Activated CD4-positive, alpha-beta T cell treated with anti-CD3 and anti-CD28 coated beads for 36 hours (primary cell): ENCODE data around the gene KRT83. TPM values are rescaled to one million over a fixed set of nuclear protein-coding genes. Genes with fewer than 3 reads are reported as not detected.
A peak's percentile ranks its signal among the peaks of the same experiment; 100 is the strongest.
"Not testable (repeated sequence)": the region's sequence is repeated elsewhere in the genome, so short reads cannot be mapped to it uniquely, and the experiment has no call there.

Source experiments
- ATAC-seq: fragments of 200-7000 bp; cut with Tn5 transposase; one replicate; pipeline ENCODE4 v1.10.0; 2021; ENCODE audit warnings: mild to moderate bottlenecking, moderate library complexity
- CTCF ChIA-PET: fragments of 350-600 bp; sonication (Branson Sonifier 250); formaldehyde crosslinking; loops from one replicate; lab custom pipeline; 2021; ENCODE audit warnings: antibody characterized with exemption; lab: Charles Lee
- POLR2A ChIA-PET: fragments of 350-600 bp; sonication (Branson Sonifier 250); formaldehyde crosslinking; loops from one replicate; lab custom pipeline; 2021; ENCODE audit warnings: antibody characterized with exemption, inconsistent platforms; lab: Charles Lee
- DNase-seq: peaks from one replicate; pipeline ENCODE4 v3.0.0-alpha.2; 2020
- H3K27ac Mint-ChIP-seq: one replicate; pipeline ENCODE4 v1.8.0; 2021; ENCODE audit warnings: mixed read lengths
- H3K27me3 Mint-ChIP-seq: one replicate; pipeline ENCODE4 v1.8.0; 2021; ENCODE audit warnings: mixed read lengths
- H3K36me3 Mint-ChIP-seq: one replicate; pipeline ENCODE4 v1.8.0; 2021; ENCODE audit warnings: low read depth, mixed read lengths
- H3K4me1 Mint-ChIP-seq: one replicate; pipeline ENCODE4 v1.8.0; 2021; ENCODE audit warnings: mixed read lengths
- H3K4me3 Mint-ChIP-seq: one replicate; pipeline ENCODE4 v1.8.0; 2021; ENCODE audit warnings: mild to moderate bottlenecking, moderate library complexity, mixed read lengths
- H3K9me3 Mint-ChIP-seq: one replicate; pipeline ENCODE4 v1.8.0; 2021; ENCODE audit warnings: low read depth, mixed read lengths
- intact Hi-C, 2 experiments: fragments of 100-400 bp; cut with DNase I in 1 of 2; cut with micrococcal nuclease in 1 of 2; formaldehyde crosslinking; loops; one replicate each; pipeline versions ENCODE4 v1.14.2 to v1.15.1; 2022 to 2024; cut with DNase I, micrococcal nuclease
- total RNA-seq, 2 experiments: library from RNA; stranded (reverse); gene quantifications; one replicate each; pipeline ENCODE4 v1.2.3, GENCODE V29; 2021

Gene KRT83
- total RNA-seq, 2 experiments from 2014 or later: not detected

DNA sequence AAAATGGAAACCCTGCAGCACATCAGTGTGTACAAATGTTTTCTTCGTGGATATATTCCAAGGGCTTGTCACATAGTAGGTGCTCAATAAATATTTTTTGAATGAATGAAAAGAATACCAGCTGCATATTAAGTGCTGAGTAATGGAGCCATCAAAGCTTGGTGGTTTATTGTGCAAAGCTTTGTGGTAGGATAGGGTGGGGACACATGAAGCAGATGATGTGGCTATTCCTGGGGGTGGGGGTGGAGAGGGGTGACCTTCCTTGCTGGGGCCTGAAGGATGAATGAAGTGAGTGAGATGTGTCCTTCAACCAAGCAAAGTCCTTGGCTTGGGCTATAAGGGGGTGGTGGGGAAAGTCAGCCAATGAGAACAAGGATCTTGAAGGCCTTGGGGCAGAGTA is 25.5 kb downstream of the KRT83 start:
- H3K36me3 Mint-ChIP-seq: no peaks in the 10 kb centered on the region
- intact Hi-C loops: no loop called here
- ChIA-PET POLR2A (no interaction called here), CTCF (interaction anchor here (1.3 to 1.4 kb wide), 2 partner anchors 16 to 32 kb away, joined by 6 to 7 read pairs; no protein-coding TSS in a partner anchor)
- H3K9me3 Mint-ChIP-seq: no peaks in the 10 kb centered on the region
- no peak overlapping the region for H3K4me3 Mint-ChIP-seq
- H3K27me3 Mint-ChIP-seq: peaks cover 16% of the 10 kb centered on the region
- ATAC-seq (no peak), DNase-seq (no peak)
- H3K4me1 Mint-ChIP-seq: no peaks in the 10 kb centered on the region
- H3K27ac Mint-ChIP-seq: no peak overlapping the region

DNA sequence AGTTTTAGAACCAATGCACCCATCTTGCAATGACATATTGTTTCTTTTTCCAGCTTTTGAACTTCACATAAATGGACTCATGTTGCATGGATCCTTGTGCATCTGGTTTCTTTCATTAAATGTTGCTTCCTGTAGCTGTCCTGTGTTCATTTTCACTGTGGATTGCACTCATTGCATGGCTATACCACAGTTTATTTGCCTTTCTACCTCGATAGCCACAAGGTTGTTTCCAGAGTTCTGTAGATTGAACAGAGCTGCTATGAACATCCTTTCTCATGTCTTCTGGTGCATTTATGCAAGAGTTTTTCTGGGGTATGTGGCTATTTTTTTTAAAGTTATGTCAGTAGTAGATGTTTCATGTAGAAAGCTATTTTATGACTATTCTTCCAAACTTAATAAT is 26.4 kb downstream of the KRT83 start:
- Mint-ChIP-seq H3K36me3 (no peaks in the 10 kb centered on the region), H3K9me3 (no peaks in the 10 kb centered on the region), H3K4me1 (no peaks in the 10 kb centered on the region), H3K27me3 (peaks cover 16% of the 10 kb centered on the region), H3K27ac (no peak overlapping the region), H3K4me3 (no peak overlapping the region)
- no peak for DNase-seq
- POLR2A ChIA-PET: no interaction called here
- intact Hi-C loops: no loop called here
- no peak for ATAC-seq
- CTCF ChIA-PET: interaction anchor here (0.6 to 1.4 kb wide), 6 partner anchors 14 to 172 kb away, joined by 3 to 7 read pairs (median 4); no protein-coding TSS in a partner anchor

DNA sequence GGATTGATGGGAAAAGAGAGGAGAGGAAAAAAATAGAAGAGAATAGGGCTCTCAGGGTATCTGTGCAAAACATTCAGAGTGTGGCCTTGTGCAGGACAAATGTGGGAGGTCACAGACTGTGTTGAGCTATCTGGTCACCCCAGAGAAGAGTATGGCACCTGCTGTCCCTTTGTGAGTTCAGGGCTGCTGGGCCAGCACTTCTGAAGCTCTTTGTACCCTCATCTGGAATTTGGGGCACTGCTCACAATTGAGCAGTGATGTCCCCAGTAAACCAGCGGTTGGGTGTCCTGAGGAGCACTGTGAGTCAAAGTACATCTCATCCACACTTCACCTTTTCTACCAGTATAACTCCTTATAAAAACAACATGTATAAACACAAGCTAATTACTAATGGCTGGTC is 27.3 kb downstream of the KRT83 start:
- CTCF ChIA-PET: interaction anchor here (0.7 to 2.4 kb wide), 7 partner anchors 12 to 171 kb away, joined by 3 to 10 read pairs (median 3); no protein-coding TSS in a partner anchor
- POLR2A ChIA-PET: no interaction called here

DNA sequence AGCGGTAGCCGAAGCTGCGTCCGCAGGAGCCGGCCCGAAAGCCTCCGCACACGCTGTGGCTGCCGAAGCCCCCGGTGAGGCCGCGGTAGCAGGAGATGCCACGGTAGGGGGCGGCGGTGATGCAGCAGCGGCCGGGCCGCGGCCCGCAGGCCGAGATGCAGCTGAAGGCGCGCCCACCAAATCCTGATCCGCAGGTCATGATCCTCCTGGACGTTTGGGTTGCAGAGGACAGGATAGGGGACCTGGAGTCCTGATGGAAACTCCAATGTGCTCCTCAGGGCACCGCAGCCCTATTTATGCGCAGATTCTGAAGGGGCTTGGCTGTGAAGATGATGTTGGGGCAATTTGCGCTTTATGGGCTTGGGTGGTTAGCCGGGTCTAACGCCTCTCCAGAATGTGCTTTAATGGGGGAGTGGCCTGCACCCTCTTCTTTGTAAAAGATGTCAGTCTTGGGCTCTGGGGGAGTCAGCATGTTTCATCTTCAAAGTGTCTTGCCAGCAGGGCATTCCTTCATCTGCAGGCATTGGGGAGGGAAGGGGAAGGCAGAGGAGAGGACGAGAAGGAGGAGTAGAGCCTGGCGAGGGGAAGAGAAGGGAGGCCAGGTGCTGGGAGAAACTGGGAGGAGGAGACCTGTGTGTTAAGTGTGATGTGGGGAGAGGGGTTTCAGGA is 29.8 kb downstream of the KRT83 start, which contains the start of gene KRT81:
Gene KRT81, minus strand, starts transcription at position 268 of the 669 bp plus-strand sequence. Its CDS starts 69 bp downstream, at position 199.
- ATAC-seq: no peak
- intact Hi-C loops: no loop called here

More for the DNA sequence above, 27.3 kb downstream of the KRT83 start:
- DNase-seq: no peak
- H3K36me3 Mint-ChIP-seq: no peaks in the 10 kb centered on the region
- intact Hi-C loops: no loop called here
- no peak overlapping the region for H3K27ac Mint-ChIP-seq
- no peak for ATAC-seq
- no peaks in the 10 kb centered on the region for H3K9me3 Mint-ChIP-seq
- H3K27me3 Mint-ChIP-seq: peaks cover 11% of the 10 kb centered on the region
- no peak overlapping the region for H3K4me3 Mint-ChIP-seq
- no peaks in the 10 kb centered on the region for H3K4me1 Mint-ChIP-seq

DNA sequence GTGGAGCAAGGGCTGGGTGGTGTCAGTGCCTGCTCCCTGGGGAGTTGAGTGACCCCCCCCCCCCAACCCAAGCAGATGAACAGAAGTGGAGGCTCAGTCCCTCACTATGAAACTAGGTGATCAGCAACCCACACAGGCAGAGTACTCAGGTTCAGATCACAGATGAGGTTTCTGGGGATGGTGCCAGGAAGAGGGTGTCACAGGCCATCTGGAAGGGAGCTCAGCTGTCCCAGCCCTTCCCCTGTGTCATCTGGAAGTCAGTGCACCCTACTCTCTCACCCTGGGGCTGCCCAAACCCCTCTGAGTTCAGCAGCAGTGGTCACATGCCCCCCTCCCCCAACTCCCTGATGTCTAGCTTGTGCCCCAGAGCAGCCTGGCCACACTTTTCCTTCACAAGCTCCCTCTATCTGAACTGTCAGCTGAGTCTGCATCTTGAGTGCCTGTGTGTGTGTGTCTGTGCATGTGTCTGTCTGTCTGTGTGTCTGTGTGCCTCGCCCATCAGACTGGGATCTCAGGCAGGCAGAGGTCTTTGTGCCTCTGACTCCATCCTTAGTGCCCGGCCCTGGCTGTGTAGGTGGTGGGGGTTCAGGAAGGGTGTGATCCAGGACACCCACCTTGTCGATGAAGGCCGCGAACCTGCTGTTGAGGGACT is 30.6 kb downstream of the KRT83 start:
- H3K4me3 Mint-ChIP-seq, intact Hi-C loops, CTCF ChIA-PET, H3K27me3 Mint-ChIP-seq, H3K9me3 Mint-ChIP-seq, H3K4me1 Mint-ChIP-seq, DNase-seq, ATAC-seq, H3K36me3 Mint-ChIP-seq, POLR2A ChIA-PET, H3K27ac Mint-ChIP-seq: not testable (repeated sequence)

More for the DNA sequence above, 29.8 kb downstream of the KRT83 start, which contains the start of gene KRT81:
- H3K4me1 Mint-ChIP-seq: no peaks in the 10 kb centered on the region
- H3K4me3 Mint-ChIP-seq: no peak within 1 kb of the TSS
- H3K9me3 Mint-ChIP-seq: no peaks in the 10 kb centered on the region
- peaks cover 7% of the 10 kb centered on the region for H3K27me3 Mint-ChIP-seq
- POLR2A ChIA-PET: no interaction called here
- no peak for DNase-seq
- no peaks in the 10 kb centered on the region for H3K36me3 Mint-ChIP-seq
- H3K27ac Mint-ChIP-seq: no peak within 1 kb of the TSS
- CTCF ChIA-PET: no interaction called here

DNA sequence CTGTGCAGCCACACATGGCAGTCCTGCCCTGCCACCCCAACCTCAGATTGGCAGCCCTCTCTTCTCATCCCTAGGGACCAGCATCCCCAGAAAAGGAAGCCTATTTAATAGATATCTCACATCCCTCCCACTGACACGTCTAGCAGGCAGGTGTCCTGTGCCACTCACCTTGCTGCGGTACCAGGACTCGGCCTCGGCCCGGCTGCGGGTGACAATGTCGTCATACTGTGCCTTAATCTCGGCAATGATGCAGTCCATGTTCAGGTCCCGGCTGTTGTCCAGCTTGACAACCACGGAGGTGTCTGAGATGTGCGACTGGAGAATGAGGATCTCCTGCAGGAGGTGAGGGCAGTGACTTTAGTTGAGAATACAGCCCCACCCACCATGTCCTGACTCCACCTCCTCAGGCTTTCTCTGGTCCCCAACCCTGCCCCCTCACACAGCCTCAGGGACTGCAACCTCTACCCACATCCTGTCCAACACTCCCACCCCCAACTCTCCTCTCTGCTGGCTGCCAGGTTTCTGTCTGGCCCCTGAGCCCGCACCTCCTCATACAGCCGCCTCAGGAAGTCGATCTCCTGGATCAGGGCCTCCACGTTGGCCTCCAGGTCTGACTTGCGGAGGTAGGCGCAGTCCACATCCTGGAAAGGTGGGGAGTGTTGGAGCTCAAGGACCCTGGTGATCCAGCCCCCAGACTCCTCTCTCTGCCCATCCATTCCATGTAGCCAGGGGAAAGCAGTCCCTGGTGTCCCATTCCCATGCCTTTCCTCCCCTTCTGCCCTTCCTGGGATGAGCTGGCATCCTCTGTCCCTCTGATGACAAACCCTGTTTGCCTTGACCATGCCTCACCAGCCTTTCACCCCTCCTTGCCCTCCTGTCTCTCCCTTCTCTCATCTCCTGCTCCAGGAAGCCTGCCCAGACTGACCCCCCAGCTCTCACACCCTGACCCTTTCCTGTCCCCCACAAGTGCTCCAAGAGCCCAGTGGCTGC is 33.1 kb downstream of the KRT83 start:
- H3K4me3 Mint-ChIP-seq, H3K36me3 Mint-ChIP-seq, intact Hi-C loops, H3K27me3 Mint-ChIP-seq, CTCF ChIA-PET, H3K9me3 Mint-ChIP-seq, H3K4me1 Mint-ChIP-seq, H3K27ac Mint-ChIP-seq, POLR2A ChIA-PET, DNase-seq: not testable (repeated sequence)
- peak; percentile 55 for ATAC-seq

DNA sequence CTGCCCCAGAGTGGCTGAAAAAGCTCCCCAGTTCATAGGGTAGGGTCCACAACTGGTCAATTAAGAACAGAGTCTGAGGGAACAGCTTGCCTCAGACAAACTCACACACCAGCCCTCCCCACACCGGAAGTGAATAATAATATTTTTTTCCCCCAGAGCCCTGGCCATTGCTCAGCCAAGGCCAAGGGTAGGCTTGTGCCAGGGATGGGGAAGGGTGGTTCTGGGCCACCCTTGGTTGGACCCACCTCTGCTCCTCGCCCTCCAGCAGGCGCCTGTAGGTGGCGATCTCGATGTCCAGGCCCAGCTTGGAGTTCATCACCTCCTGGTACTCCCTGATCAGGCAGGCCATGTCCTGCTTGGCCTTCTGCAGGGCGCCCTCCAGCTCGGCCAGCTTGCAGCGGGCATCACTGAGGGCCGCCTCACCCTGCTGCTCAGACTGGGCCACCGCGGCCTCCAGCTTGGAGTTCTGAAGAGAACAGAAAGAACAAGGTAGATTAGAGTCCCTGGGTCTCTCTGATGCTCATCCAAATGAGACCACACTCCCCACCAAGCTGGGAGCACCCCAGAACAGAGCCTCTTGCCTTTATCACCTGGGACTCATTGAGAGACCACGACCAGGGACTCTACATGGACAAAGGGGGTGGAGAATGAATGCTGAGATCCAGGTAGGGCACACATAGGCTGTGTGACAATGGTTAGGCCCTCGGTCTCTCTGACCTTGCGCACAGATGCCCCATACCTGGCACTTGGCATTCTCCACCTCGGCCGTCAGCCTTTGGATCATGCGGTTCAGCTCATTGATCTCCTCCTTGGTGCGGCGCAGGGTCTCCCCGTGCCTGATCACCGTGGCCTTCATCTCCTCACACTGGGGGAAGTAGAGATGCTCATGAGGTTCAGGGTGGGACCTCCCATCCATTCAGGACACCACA is 34.1 kb downstream of the KRT83 start:
- H3K36me3 Mint-ChIP-seq, POLR2A ChIA-PET, H3K27me3 Mint-ChIP-seq, H3K4me3 Mint-ChIP-seq, intact Hi-C loops, H3K9me3 Mint-ChIP-seq, DNase-seq, H3K4me1 Mint-ChIP-seq, ATAC-seq, H3K27ac Mint-ChIP-seq: not testable (repeated sequence)
- CTCF ChIA-PET: interaction anchor here (0.6 to 1.4 kb wide), 2 partner anchors 101 to 118 kb away, joined by 3 to 4 read pairs; no protein-coding TSS in a partner anchor

DNA sequence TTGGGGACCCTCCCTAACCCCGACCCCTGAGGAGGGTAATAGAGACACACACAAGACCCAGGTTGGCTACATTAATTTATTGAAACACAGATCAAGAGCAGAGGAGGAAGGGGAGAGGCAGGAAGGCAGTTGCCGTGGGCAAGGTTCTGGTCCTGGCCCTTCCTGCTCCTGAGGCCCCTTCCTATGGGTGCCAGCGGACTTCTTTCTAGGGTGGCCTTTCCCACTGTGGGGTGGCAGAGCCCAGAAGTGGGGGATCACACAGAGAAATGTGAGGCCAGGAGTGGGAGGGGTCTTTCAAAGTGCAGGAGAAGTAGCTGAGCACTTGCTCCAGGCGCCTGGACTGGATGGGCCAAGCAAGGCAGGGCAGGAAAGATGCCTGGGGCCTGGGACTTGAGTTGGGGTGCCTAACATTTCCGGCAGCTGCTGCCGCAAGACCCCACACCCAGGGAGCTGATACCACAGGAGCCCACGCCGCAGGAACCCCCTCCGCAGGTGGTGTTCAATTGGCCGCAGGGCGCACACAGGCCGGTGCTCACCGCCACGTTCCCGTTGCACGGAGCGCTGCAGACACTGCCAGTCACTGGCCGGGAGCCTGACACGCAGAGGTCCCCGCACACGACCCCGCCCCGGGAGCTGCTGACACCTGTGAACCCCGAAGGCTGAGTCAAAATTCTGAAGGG is 35.2 kb downstream of the KRT83 start:
- Mint-ChIP-seq H3K27me3 (peaks cover 6% of the 10 kb centered on the region), H3K27ac (no peak overlapping the region), H3K4me3 (no peak overlapping the region), H3K9me3 (no peaks in the 10 kb centered on the region), H3K36me3 (no peaks in the 10 kb centered on the region), H3K4me1 (no peaks in the 10 kb centered on the region)
- DNase-seq (no peak), ATAC-seq (no peak)
- ChIA-PET POLR2A (no interaction called here), CTCF (interaction anchor here (0.6 to 1.4 kb wide), 4 partner anchors 32 to 700 kb away, joined by 3 to 4 read pairs (median 3); no protein-coding TSS in a partner anchor)
- intact Hi-C loops: no loop called here

DNA sequence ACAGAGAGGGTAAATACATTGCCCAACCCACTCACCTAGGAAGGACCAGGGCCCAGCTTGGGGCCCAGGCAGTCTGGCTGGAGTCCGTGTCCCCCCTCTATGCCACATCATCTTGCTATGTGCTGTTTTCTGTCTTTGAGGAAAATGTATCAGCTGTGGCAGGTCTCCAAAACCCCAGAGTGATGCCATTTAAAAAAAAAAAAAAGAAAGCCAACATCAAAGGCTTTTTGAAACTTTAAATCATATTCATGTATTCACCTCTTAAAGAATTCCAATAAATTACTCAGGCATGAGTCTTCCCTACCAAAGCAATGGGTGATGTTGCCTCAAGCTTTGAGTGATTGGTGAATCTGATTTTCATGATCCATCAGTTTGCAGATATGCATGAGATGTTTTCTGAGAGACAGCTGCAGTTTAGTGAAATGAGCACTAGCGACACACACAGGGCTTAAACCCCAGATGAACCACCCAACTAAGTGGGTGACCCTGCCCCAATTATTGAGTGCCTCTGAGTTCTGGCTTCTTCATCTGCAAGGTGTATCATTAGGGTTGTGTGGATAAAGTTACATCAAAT is 35.9 kb downstream of the KRT83 start:
- intact Hi-C loops: no loop called here
- no peaks in the 10 kb centered on the region for H3K9me3 Mint-ChIP-seq
- H3K27ac Mint-ChIP-seq: no peak overlapping the region
- no peaks in the 10 kb centered on the region for H3K36me3 Mint-ChIP-seq
- no peak for ATAC-seq
- peaks cover 6% of the 10 kb centered on the region for H3K27me3 Mint-ChIP-seq
- H3K4me3 Mint-ChIP-seq: no peak overlapping the region
- H3K4me1 Mint-ChIP-seq: no peaks in the 10 kb centered on the region
- no peak for DNase-seq
- POLR2A ChIA-PET: no interaction called here
- CTCF ChIA-PET: interaction anchor here (0.5 to 1.4 kb wide), 6 partner anchors 10 to 126 kb away, joined by 3 to 4 read pairs (median 3); no protein-coding TSS in a partner anchor
